ENCODE data around the gene TSKU. TPM values are rescaled to one million over a fixed set of nuclear protein-coding genes. Genes with fewer than 3 reads are reported as not detected.

The TSKU gene
- total RNA-seq, 4 donors from 2014 or later, result 10.2 to 23.9 (median 15.8) TPM

DNA sequence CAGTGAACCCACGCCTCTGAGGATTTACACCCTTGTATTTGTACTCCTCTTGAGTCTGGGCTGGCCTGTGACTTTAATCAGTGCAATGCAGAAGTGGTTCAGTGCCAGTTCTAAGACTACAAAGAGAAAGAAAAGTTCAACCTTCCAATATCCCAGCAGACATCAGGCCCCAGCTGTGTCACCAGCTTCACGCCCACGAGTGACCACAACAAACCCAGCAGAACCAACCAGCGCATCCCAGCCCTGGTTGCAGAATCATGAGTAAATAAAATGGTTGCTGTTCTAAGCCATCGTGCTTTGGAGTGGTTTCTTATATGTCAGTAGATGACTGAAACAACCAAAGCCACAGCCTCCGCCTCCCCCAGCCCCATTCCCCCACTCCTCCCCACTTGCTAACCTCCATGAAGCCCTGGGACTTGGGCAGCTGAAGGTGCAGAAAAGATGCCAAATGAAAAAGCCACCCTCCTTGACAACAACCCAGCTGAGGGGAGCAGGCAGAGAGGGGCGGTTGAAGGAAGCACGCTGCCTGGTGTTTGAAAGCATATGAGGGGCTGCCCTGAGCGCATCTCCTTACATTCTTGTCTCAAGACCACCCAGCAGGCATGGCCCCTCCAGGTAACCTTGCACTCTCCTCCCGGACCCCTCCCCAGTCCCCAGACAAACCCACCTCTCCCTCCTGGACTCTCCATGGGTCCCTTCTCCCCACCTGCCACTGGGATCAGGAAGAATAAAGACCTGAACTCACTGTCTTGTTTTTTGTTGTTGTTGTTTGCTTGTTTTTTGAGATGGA is 20.9 kb downstream of the TSKU start:
- intact Hi-C loops (cut with DNase I; ENCODE audit: low total_unique reads), result no loop called here

DNA sequence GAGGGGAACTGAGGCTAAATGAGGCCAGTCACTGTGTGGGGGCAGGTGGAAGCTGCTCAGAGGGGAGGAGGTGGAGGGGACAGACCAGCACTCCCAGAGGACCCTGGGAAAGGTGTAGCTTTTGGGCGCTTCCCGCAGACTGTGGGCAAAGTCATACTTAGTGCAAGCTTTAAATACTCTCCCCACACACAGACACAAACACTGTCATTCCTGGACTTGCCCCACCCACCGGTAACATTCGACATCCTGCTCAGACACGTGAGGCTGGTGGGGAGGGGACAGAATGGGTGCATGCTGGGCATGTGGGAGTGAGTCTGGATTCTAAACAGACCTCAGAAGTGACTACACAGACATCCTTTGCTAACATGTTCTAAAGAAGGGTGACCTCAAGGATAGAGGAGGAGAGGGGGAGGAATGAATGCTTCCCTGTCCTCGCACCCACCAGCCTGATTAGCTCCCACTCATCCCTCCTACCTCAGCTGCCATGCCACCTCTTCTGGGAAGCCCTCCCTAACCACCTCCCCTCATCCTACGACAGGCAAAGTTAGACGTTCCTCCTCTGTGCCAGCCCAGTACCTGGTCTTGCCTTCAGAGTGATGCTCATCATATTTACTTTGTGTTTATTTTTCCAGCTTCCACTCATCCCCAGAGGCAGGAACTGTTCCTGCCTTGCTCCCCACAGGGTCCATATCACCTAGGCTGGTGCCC is 22.2 kb downstream of the TSKU start:
- H3K9me3 ChIP-seq, result no peaks in the 10 kb centered on the region
- no peaks in the 10 kb centered on the region for H3K27me3 ChIP-seq
- ATAC-seq (no peak), DNase-seq (no peak)
- no peak for TF ChIP-seq CTCF (IDR thresholded peaks at IDR 0.05 in 4 of 5, conservative IDR thresholded peaks at IDR 0.05 in 1 of 5)
- TF ChIP-seq POLR2A (IDR thresholded peaks at IDR 0.05), result no peak
- intact Hi-C loops (cut with DNase I; ENCODE audit: low total_unique reads), result no loop called here
- no peak overlapping the region for H3K4me3 ChIP-seq
- in situ Hi-C loops (cut with MboI; ENCODE audit: low sequenced_read_pairs in 4 of 4), result loop anchor here in 1 of 4 donors (5.0 kb wide), 1 partner anchor 102 kb away; no protein-coding TSS in a partner anchor
- no peaks in the 10 kb centered on the region for H3K36me3 ChIP-seq
- no peak overlapping the region for H3K27ac ChIP-seq
- H3K4me1 ChIP-seq, result peaks cover 10 to 13% of the 10 kb centered on the region in 2 donors

More for the DNA sequence above, 20.9 kb downstream of the TSKU start:
- ATAC-seq (no peak), DNase-seq (no peak)
- Histone ChIP-seq H3K36me3 (no peaks in the 10 kb centered on the region), H3K9me3 (no peaks in the 10 kb centered on the region), H3K27ac (no peak overlapping the region), H3K27me3 (no peaks in the 10 kb centered on the region), H3K4me3 (no peak overlapping the region), H3K4me1 (peaks cover 17 to 20% of the 10 kb centered on the region in 2 donors)
- in situ Hi-C loops (cut with MboI; ENCODE audit: low sequenced_read_pairs in 4 of 4), result no loop called here
- no peak for TF ChIP-seq POLR2A (IDR thresholded peaks at IDR 0.05)
- no peak for TF ChIP-seq CTCF (IDR thresholded peaks at IDR 0.05 in 4 of 5, conservative IDR thresholded peaks at IDR 0.05 in 1 of 5)

- Histone ChIP-seq H3K4me1 (peaks cover 10 to 13% of the 10 kb centered on the region in 2 donors), H3K36me3 (no peaks in the 10 kb centered on the region), H3K27ac (no peak overlapping the region), H3K27me3 (no peaks in the 10 kb centered on the region), H3K4me3 (no peak overlapping the region), H3K9me3 (no peaks in the 10 kb centered on the region)
- in situ Hi-C loops (cut with MboI; ENCODE audit: low sequenced_read_pairs in 4 of 4) (loop anchor here in 1 of 4 donors (5.0 kb wide), 1 partner anchor 101 kb away; no protein-coding TSS in a partner anchor), intact Hi-C loops (cut with DNase I; ENCODE audit: low total_unique reads) (no loop called here)
- TF ChIP-seq POLR2A (IDR thresholded peaks at IDR 0.05) (no peak), CTCF (IDR thresholded peaks at IDR 0.05 in 4 of 5, conservative IDR thresholded peaks at IDR 0.05 in 1 of 5) (no peak)
- no peak for DNase-seq
- ATAC-seq, result no peak
These were observed 23.0 kb downstream of the TSKU start for GRCh38 chr11:76806131-76806530.

DNA sequence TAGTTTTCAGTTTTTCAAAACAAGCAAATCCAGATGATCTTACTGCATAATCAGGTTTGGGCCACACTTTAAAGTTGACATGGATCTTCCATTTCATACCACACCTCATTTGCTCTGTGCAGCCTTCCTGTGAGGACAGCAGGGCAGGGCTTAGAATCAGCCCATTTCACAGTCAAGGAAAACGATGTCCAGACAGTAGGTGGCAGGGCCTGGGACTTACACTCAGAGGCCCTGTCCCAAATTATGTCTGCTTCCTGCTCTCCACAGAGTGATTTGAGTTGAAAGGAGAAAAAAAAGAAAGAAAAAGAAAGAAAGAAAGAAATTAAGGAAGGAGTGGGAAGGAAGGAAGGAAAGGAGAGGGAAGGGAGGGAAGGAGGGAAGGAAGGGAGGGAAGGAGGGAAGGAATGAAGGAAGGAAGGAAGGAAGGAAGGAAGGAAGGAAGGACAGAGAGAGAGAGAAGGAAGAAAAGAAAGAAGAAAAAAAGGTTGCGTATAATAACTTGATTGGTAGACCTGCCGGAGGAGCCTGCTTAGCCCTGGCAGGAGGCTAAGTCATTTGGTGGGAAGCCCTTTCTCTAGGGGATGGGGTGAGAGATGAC is 23.6 kb downstream of the TSKU start:
- H3K4me1 ChIP-seq, result peaks cover 10 to 13% of the 10 kb centered on the region in 2 donors
- H3K9me3 ChIP-seq, result no peaks in the 10 kb centered on the region
- TF ChIP-seq POLR2A (IDR thresholded peaks at IDR 0.05) (no peak), CTCF (IDR thresholded peaks at IDR 0.05 in 4 of 5, conservative IDR thresholded peaks at IDR 0.05 in 1 of 5) (no peak)
- no peaks in the 10 kb centered on the region for H3K36me3 ChIP-seq
- no peak overlapping the region for H3K27ac ChIP-seq
- DNase-seq (no peak), ATAC-seq (peak in 1 of 2 donors; percentile 9)
- no peak overlapping the region for H3K4me3 ChIP-seq
- in situ Hi-C loops (cut with MboI; ENCODE audit: low sequenced_read_pairs in 4 of 4), result loop anchor here in 1 of 4 donors (5.0 kb wide), 1 partner anchor 101 kb away; no protein-coding TSS in a partner anchor
- intact Hi-C loops (cut with DNase I; ENCODE audit: low total_unique reads), result loop anchor here (1.0 kb wide), 2 partner anchors 54 to 113 kb away; partner anchors contain the start of gene ACER3
- H3K27me3 ChIP-seq, result no peaks in the 10 kb centered on the region
